Measurements from ENCODE around the gene FBXO17. TPM values are rescaled to one million over a fixed set of nuclear protein-coding genes. Genes with fewer than 3 reads are reported as not detected.

Gene FBXO17
- total RNA-seq, 1 donor, result 19.9 TPM

DNA sequence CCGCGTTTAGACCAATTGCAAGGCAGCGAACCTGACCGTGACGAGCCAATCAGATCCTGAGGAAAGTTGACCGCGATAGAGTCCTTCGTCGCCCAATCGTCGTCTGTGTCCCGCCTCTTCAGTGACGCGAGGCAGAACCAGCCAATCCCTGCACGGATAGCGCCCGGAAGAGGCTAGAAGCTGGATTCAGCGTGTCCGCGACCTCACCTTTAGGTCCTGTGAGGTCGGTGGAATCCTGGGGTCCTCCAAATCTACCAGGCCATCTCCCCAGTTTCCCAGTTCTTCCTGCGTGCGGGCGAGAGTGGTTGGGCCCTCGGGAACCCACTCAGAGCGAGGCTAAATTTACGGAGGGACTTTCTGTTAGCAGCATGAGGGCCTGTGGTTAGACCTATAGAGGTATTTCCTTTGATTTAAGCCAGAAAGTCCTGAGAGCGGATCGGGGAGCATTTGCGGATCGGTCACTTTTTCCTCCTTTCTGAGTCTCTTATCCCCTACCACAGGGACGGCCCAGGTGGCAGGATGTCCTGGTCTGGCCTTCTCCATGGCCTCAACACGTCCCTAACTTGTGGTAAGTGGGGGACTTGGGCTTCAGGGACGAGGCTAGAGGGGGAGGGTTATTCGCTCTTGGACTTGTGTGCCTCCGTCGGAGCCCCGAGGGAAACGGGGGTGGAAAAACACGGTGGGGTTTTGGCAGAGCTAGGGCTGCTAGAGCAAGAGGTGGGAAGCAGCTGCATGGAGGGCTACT lies 44.6 kb downstream of the FBXO17 start, which contains the start of gene MRPS12:
MRPS12 (plus strand) TSS at position 169 of the 745 bp plus-strand sequence; CDS start at position 520, 351 bp downstream.
- H3K4me3 ChIP-seq (ENCODE audit: low read depth, low read length), result peak within 1 kb of the TSS; percentile 86
- TF ChIP-seq, protein P1, sequence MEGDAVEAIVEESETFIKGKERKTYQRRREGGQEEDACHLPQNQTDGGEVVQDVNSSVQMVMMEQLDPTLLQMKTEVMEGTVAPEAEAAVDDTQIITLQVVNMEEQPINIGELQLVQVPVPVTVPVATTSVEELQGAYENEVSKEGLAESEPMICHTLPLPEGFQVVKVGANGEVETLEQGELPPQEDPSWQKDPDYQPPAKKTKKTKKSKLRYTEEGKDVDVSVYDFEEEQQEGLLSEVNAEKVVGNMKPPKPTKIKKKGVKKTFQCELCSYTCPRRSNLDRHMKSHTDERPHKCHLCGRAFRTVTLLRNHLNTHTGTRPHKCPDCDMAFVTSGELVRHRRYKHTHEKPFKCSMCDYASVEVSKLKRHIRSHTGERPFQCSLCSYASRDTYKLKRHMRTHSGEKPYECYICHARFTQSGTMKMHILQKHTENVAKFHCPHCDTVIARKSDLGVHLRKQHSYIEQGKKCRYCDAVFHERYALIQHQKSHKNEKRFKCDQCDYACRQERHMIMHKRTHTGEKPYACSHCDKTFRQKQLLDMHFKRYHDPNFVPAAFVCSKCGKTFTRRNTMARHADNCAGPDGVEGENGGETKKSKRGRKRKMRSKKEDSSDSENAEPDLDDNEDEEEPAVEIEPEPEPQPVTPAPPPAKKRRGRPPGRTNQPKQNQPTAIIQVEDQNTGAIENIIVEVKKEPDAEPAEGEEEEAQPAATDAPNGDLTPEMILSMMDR (IDR thresholded peaks at IDR 0.05; ENCODE audit: insufficient read depth, low read depth, low read length), result no peak
- DNase-seq (ENCODE audit: low read depth), result peak; percentile 99

DNA sequence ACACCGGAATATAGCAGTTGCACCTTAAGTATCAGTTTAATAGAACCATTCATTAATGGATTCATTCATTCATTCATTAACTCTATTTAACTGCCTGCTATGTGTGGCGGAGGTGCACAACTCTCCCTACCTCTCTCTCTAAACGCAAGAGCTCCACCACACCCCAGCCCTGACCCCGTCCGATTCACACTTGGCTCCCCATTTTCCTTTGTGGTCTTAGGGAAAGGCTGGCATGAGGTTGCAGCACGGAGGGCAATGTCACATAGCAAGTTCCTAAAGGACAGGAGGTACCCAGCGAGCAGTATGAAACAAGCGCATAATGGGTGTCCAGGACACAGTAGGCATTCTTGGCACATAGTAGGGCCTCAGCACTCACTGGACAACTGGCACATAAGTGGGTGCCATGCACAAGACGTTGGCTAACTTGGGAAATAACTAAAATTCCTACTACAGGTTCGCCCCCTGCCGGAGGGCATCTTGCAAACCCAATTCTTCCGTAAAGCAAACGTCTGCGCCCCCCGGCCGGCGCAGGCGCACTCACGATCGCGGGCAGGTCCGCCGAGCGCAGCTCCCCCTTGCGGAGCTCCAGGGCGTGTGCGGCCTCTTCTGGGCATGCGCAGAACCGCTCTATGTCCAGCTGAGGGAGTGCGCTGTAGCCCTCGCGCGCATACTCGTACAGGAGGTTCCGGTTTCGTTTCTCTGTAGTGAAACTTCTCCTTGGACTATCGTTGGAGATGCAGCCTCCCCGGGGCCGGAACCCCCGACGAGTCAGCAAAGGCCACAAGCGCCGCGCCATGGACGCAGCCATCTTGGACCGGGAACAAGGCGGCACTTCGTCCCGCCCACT lies 45.4 kb downstream of the FBXO17 start, which contains the start of gene SARS2:
SARS2 (minus strand) TSS at position 835 of the 847 bp plus-strand sequence; CDS start at position 808, 27 bp downstream.
- TF ChIP-seq, protein P1 (IDR thresholded peaks at IDR 0.05; ENCODE audit: insufficient read depth, low read depth, low read length), result peak; percentile 99
- H3K4me3 ChIP-seq (ENCODE audit: low read depth, low read length), result peak within 1 kb of the TSS; percentile 86
- peak; percentile 96 for DNase-seq (ENCODE audit: low read depth)

DNA sequence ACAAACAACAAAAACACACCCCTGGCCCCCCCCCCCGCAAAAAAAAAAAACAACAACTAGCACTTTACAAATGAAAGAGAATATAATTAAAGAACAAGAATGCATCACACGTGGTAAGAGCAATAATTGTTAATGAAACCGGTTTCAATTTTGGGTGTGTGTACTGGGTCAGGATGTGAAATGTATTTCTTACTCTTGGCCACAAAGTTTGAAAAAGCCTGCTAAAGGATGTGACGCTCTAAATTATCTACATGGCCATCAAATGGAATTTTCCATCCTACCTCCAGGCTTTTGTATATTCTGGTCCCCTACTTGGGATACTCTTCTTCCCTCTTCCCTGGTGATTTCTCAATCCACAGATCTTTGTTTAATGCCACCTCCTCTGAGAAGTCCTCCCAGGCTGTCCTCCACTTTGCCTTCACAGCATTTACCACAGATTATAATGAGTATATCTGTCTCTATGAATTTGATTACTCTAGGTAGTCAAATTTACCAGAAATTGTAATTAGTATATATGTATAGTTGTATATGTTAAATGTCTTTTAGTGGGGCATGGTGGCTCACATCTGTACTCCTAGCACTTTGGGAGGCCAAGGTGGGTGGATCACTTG lies 47.0 kb downstream of the FBXO17 start:
- TF ChIP-seq, protein P1 (IDR thresholded peaks at IDR 0.05; ENCODE audit: insufficient read depth, low read depth, low read length), result no peak
- DNase-seq (ENCODE audit: low read depth), result no peak
- H3K4me3 ChIP-seq (ENCODE audit: low read depth, low read length), result no peak overlapping the region

DNA sequence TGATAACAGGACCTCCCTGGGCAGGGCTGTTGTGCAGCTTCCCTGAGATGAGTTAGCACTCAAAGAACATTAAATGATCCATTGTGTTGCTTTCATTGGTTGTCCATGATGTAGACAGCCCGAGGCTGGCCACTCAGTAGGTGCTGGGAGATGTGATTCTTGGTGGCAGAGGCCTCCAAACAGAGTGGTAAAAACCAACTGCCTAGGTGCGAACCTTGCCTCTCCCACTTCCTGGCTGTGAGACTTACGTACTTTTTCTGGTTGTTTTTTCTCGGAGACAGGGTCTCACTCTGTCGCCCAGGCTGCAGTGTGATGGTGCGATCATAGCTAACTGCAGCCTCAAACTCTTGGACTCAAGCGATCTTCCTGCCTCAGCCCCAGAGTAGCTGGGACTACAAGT lies 51.2 kb downstream of the FBXO17 start:
- H3K4me3 ChIP-seq (ENCODE audit: low read depth, low read length), result no peak overlapping the region
- no peak for DNase-seq (ENCODE audit: low read depth)
- TF ChIP-seq, protein P1 (IDR thresholded peaks at IDR 0.05; ENCODE audit: insufficient read depth, low read depth, low read length), result no peak

DNA sequence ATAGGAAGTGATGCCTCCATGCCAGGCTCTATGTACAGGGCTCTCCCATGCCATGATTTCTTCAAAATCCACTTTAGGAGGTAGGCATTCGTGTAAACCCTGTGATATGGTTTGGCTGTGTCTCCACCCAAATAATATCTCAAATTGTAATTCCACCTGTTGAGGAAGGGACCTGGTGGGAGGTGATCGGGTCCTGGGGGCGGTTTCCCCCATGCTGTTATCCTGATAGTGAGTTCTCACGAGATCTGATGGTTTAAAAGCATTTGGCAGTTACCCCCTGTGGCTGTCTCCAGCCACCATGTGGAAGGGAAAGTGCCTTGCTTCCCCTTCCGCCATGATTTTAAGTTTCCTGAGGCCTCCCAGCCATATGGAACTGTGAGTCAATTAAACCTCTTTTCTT lies 53.1 kb downstream of the FBXO17 start:
- H3K4me3 ChIP-seq (ENCODE audit: low read depth, low read length), result no peak overlapping the region
- TF ChIP-seq, protein P1 (IDR thresholded peaks at IDR 0.05; ENCODE audit: insufficient read depth, low read depth, low read length), result no peak
- no peak for DNase-seq (ENCODE audit: low read depth)

DNA sequence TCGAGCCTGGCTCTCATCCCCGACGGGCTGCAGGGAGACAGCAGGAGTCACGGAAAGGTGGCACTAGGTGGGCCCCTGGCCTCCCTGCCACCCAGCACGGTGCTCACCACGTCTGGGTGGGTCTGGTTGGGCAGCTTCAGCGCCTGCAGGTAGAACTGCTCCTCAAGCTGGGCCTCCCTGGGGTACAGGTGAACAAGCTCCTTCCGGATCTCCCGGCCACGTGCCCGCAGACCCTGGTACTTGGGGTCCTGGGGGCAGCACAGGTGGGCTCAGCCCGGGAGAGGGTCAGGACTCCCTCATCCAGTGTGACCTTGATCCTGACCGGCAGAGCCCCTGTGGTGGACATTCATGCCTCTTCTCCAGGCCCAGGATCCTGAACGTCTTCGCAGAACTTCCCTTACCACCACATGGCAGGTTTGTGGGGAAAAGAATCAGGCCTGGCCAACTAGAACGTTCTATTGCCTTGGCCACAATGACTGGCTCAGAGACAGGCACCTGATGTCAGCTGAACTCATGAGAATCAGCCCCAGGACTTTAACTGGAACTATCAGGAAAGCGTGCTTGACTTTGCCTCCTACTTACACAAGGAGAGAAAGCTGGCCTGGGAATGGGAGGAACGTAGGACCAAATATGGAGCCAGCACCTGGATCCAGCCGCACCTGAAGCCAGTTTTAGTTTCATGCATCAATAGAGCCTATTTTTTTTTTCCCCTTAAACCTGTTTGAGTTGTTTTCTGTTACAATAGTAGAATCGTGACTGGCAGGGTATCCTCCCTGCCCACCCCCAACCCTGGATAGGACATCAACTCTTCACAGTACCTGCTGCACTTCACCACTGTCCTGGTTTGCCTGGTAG lies 53.9 kb downstream of the FBXO17 start:
- no peak overlapping the region for H3K4me3 ChIP-seq (ENCODE audit: low read depth, low read length)
- no peak for DNase-seq (ENCODE audit: low read depth)
- TF ChIP-seq, protein P1 (IDR thresholded peaks at IDR 0.05; ENCODE audit: insufficient read depth, low read depth, low read length), result no peak

All from fibroblast of villous mesenchyme (primary cell).